HepG2 (cell line): ENCODE data around the gene C5. TPM values are rescaled to one million over a fixed set of nuclear protein-coding genes. Genes with fewer than 3 reads are reported as not detected.

ENCODE experiments used
- ATAC-seq: fragments of 200-7000 bp; cut with Tn5 transposase; 3 replicates; pipeline ENCODE4 v1.9.1; 2020; ENCODE audit warnings: mild to moderate bottlenecking, moderate library complexity
- BruUV-seq: library from RNA; stranded (reverse); fragments of 400-500 nt; replicated peaks from 2 replicates; lab custom pipeline; 2021; lab: Mats Ljungman, UMichigan
- CTCF ChIA-PET: fragments of 300-600 bp; formaldehyde crosslinking; extraction: SDS; loops from one replicate; lab custom pipeline; 2021; ENCODE audit warnings: low total read pairs, inconsistent platforms, low intra/inter-chr PET ratio; lab: Yijun Ruan, JAX
- POLR2A ChIA-PET: fragments of 350-600 bp; sonication (Branson Sonifier 250); formaldehyde crosslinking; loops from one replicate; lab custom pipeline; 2020; ENCODE audit warnings: antibody characterized with exemption, inconsistent platforms; lab: Yijun Ruan, JAX
- DNase-seq: peaks from one replicate; pipeline ENCODE4 v3.0.0-alpha.2; 2015; ENCODE audit warnings: low spot score
- FAIRE-seq: peaks from 3 replicates; lab custom pipeline; 2011; peaks lifted over from hg19 to GRCh38; lab: Jason Lieb, UNC
- H2AFZ ChIP-seq: one replicate; pipeline ENCODE4 v1.6.1; 2011; ENCODE audit warnings: low read length, inconsistent platforms
- H3K27ac ChIP-seq: fragments of 300-600 bp; 3 replicates; pipeline ENCODE4 v1.8.0; 2011; ENCODE audit warnings: mixed run types, mild to moderate bottlenecking, mixed read lengths, low read length, inconsistent platforms; ENCODE audit not compliant: insufficient read depth; ENCODE audit errors: extremely low read length
- H3K27me3 ChIP-seq, 2 experiments: fragments of 200-600 bp in 1 of 2; 2 replicates in 1 of 2; 3 replicates in 1 of 2; pipeline versions ENCODE4 v1.6.0 to v1.8.0; 2011; ENCODE audit warnings: low read length in 2 of 2, mild to moderate bottlenecking in 2 of 2, moderate library complexity in 2 of 2, inconsistent platforms in 1 of 2; ENCODE audit not compliant: insufficient read depth in 2 of 2, control insufficient read depth in 1 of 2
- H3K36me3 ChIP-seq, 2 experiments: fragments of 200-600 bp in 1 of 2; replicated peaks in 1 of 2; 2 replicates in 1 of 2; 3 replicates in 1 of 2; pipeline versions ENCODE4 v1.5.1 to v1.8.0; 2011; ENCODE audit warnings: low read length in 2 of 2, inconsistent platforms in 1 of 2; ENCODE audit not compliant: insufficient read depth in 2 of 2, control insufficient read depth in 1 of 2
- H3K4me1 ChIP-seq: 2 replicates; pipeline ENCODE4 v1.5.1; 2012; ENCODE audit warnings: low read length, inconsistent platforms; ENCODE audit not compliant: insufficient read depth
- H3K4me2 ChIP-seq: 2 replicates; pipeline ENCODE4 v1.6.0; 2011; ENCODE audit warnings: low read depth, low read length, inconsistent platforms
- H3K4me3 ChIP-seq, 3 experiments: fragments of 200-600 bp in 1 of 3; sonication (generic), shearing (Covaris generic) in 1 of 3; replicated peaks in 1 of 3; 2 replicates each; pipeline ENCODE4 v1.5.1; 2011 to 2016; ENCODE audit warnings: low read length in 3 of 3, inconsistent platforms in 2 of 3, low read depth in 2 of 3, mild to moderate bottlenecking in 2 of 3, control low read depth in 1 of 3, mixed read lengths in 1 of 3; ENCODE audit not compliant: insufficient read depth in 1 of 3
- H3K79me2 ChIP-seq: one replicate; pipeline ENCODE4 v1.6.1; 2011; ENCODE audit warnings: low read length, inconsistent platforms; ENCODE audit not compliant: insufficient read depth
- H3K9ac ChIP-seq: 2 replicates; pipeline ENCODE4 v1.6.0; 2011; ENCODE audit warnings: mild to moderate bottlenecking, low read depth, low read length, inconsistent platforms; ENCODE audit not compliant: insufficient read depth
- H3K9me3 ChIP-seq: 2 replicates; pipeline ENCODE4 v1.5.1; 2012; ENCODE audit warnings: mild to moderate bottlenecking, low read length
- H4K20me1 ChIP-seq: 2 replicates; pipeline ENCODE4 v1.6.0; 2011; ENCODE audit warnings: inconsistent platforms, mild to moderate bottlenecking, low read length, moderate library complexity; ENCODE audit not compliant: insufficient read depth
- ATF5 ChIP-seq: sonication (generic); formaldehyde crosslinking; IDR thresholded peaks from 2 replicates; pipeline ENCODE4 v1.4.0; 2020; ENCODE audit warnings: mild to moderate bottlenecking, low read depth, missing genetic modification reagents
- GATAD2A ChIP-seq: IDR thresholded peaks from 2 replicates; pipeline ENCODE4 v1.6.1; 2016
- HNRNPK ChIP-seq: fragments of 200-400 bp; formaldehyde crosslinking; IDR thresholded peaks from 2 replicates; pipeline ENCODE4 v1.6.1; 2018; ENCODE audit warnings: low read length, low read depth, moderate library complexity, mild to moderate bottlenecking; ENCODE audit not compliant: poor library complexity, severe bottlenecking
- PCBP1 ChIP-seq: fragments of 200-400 bp; formaldehyde crosslinking; IDR thresholded peaks from 2 replicates; pipeline ENCODE4 v1.6.1; 2017; ENCODE audit warnings: mild to moderate bottlenecking, low read depth, low read length, borderline replicate concordance
- PHF21A ChIP-seq: sonication (generic); formaldehyde crosslinking; IDR thresholded peaks from 2 replicates; pipeline ENCODE4 v1.5.0; 2020; ENCODE audit warnings: mild to moderate bottlenecking, missing genetic modification reagents
- PHF8 ChIP-seq: sonication (generic); formaldehyde crosslinking; IDR thresholded peaks from 2 replicates; pipeline ENCODE4 v1.5.0; 2020; ENCODE audit warnings: missing genetic modification reagents
- SMC3 ChIP-seq: IDR thresholded peaks from 2 replicates; pipeline ENCODE4 v1.6.1; 2011; ENCODE audit warnings: low read length, improper control_type of control experiment
- STAG1 ChIP-seq: sonication (generic); formaldehyde crosslinking; IDR thresholded peaks from 2 replicates; pipeline ENCODE4 v1.4.0; 2020; ENCODE audit warnings: missing genetic modification reagents
- ZNF552 ChIP-seq: sonication (generic); formaldehyde crosslinking; IDR thresholded peaks from 2 replicates; pipeline ENCODE4 v1.9.0; 2022; ENCODE audit warnings: missing genetic modification reagents, mild to moderate bottlenecking, borderline replicate concordance
- WGBS: methylation state at CpG from one replicate; pipeline ENCODE4 v1.1.6; 2017; ENCODE audit warnings: low lambda C conversion rate; 5-methylcytosine and 5-hydroxymethylcytosine counted together
- in situ Hi-C: cut with HindIII; loops from 2 replicates; pipeline ENCODE4 v1.10.0; 2017; ENCODE audit warnings: low pct_unique_long_range_greater_than_20kb; ENCODE audit not compliant: extremely low pct_ligation_motif_present
- intact Hi-C: fragments of 100-400 bp; cut with micrococcal nuclease; formaldehyde crosslinking; loops from one replicate; pipeline ENCODE4 v1.10.0; 2022; ENCODE audit not compliant: unreplicated experiment
- polyA plus RNA-seq, 8 experiments: library from polyadenylated mRNA; depleted of rRNA in 3 of 8; stranded (reverse) in 7 of 8; unstranded in 1 of 8; fragments of >200 nt; fragmentation: Illumina TruSeq in 4 of 8; extraction: Trizol in 4 of 8; gene quantifications; 2 replicates each; pipeline versions ENCODE4 v1.2.1 to v1.2.3, GENCODE V29; 2011 to 2016; ENCODE audit warnings: low read depth in 4 of 8, missing spikeins in 1 of 8, mixed read lengths in 1 of 8; ENCODE audit not compliant: insufficient read depth in 1 of 8
- total RNA-seq, 5 experiments: library from RNA; depleted of rRNA; stranded (reverse); fragments of >200 nt; fragmentation: Illumina TruSeq; extraction: Trizol; gene quantifications; 2 replicates each; pipeline ENCODE4 v1.2.3, GENCODE V29; 2016; ENCODE audit warnings: low read depth in 1 of 5
- TF ChIP-seq, protein P1 (sequence below): sonication (generic); formaldehyde crosslinking; IDR thresholded peaks from 2 replicates; pipeline ENCODE4 v1.4.0; 2020; ENCODE audit warnings: missing genetic modification reagents
- TF ChIP-seq, protein P2 (sequence below): sonication (generic); formaldehyde crosslinking; IDR thresholded peaks from 2 replicates; pipeline ENCODE4 v1.5.0; 2020; ENCODE audit warnings: mild to moderate bottlenecking, missing genetic modification reagents, moderate library complexity

Gene C5
- total and polyA plus RNA-seq, 2 of the 13 experiments (the other 11 are each of a cell fraction or from before 2014, with no cell fraction given): 57.6 to 192 TPM

DNA sequence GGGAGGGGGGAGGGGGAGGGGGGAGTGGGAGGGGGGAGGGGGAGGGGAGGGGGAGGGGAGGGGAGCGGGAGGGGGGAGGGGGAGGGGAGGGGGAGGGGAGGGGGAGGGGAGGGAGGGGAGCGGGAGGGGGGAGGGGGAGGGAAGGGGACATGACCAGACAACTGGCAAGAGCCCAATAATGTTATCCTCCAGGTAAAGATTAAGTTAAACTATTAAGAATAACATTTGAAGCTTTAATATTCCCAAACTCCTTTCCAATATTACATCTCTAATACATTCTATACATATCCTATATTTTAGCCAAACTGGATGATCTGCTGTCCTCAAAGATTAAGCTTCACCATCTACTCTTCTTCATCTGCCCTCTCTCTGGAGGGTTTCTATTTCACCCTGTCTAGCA, 25.8 kb downstream of the C5 start:
- peaks cover 17% of the 10 kb centered on the region for H3K4me1 ChIP-seq
- intact Hi-C loops: no loop called here
- TF ChIP-seq HNRNPK: peak; percentile 84
- TF ChIP-seq, protein P1, sequence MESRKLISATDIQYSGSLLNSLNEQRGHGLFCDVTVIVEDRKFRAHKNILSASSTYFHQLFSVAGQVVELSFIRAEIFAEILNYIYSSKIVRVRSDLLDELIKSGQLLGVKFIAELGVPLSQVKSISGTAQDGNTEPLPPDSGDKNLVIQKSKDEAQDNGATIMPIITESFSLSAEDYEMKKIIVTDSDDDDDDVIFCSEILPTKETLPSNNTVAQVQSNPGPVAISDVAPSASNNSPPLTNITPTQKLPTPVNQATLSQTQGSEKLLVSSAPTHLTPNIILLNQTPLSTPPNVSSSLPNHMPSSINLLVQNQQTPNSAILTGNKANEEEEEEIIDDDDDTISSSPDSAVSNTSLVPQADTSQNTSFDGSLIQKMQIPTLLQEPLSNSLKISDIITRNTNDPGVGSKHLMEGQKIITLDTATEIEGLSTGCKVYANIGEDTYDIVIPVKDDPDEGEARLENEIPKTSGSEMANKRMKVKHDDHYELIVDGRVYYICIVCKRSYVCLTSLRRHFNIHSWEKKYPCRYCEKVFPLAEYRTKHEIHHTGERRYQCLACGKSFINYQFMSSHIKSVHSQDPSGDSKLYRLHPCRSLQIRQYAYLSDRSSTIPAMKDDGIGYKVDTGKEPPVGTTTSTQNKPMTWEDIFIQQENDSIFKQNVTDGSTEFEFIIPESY: no peak
- TF ChIP-seq GATAD2A: no peak
- TF ChIP-seq PCBP1: 0 out of 2 replicates have a peak, but pooled peaks have one; percentile 65

DNA sequence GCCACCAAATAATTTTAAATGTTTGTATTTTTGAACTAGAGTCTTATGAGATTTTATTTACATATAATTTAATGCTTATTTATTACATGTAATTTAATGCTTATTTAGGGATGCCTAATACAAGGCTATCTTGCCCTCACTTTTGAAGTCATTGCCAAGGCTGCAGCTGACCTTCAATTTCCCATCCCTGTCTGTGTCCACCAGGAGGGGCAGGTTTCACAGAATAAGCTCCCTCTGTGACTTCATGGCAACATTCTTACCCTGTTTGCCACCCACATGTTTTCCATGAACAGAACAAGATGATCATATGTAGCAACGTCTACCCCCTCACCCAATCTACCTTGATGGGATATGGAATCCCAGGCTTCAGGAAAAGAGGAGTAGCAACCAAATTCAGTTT, 27.0 kb downstream of the C5 start:
- no TSS peak for BruUV-seq
- Histone ChIP-seq H3K36me3 (peaks cover 15 to 53% of the 10 kb centered on the region in 2 experiments), H3K9ac (no peak overlapping the region), H3K27ac (no peak overlapping the region), H3K4me1 (peaks cover 14% of the 10 kb centered on the region), H3K27me3 (no peaks in the 10 kb centered on the region), H3K79me2 (no peaks in the 10 kb centered on the region), H3K4me3 (no peak overlapping the region)
- FAIRE-seq: no peak
- CTCF ChIA-PET: interaction anchor here (1.5 kb wide), 1 partner anchor 37 kb away, joined by 8 read pairs; no protein-coding TSS in a partner anchor
- WGBS: 92% methylated on average over 1 of the region's 1 CpG
- TF ChIP-seq SMC3 (peak; percentile 8; the same call in 1 of the 2 replicates), PHF8 (CRISPR knock-in tag) (no peak), PHF21A (CRISPR knock-in tag) (no peak), STAG1 (peak; percentile 58), ZNF552 (no peak), ATF5 (no peak)
- TF ChIP-seq, protein P2, sequence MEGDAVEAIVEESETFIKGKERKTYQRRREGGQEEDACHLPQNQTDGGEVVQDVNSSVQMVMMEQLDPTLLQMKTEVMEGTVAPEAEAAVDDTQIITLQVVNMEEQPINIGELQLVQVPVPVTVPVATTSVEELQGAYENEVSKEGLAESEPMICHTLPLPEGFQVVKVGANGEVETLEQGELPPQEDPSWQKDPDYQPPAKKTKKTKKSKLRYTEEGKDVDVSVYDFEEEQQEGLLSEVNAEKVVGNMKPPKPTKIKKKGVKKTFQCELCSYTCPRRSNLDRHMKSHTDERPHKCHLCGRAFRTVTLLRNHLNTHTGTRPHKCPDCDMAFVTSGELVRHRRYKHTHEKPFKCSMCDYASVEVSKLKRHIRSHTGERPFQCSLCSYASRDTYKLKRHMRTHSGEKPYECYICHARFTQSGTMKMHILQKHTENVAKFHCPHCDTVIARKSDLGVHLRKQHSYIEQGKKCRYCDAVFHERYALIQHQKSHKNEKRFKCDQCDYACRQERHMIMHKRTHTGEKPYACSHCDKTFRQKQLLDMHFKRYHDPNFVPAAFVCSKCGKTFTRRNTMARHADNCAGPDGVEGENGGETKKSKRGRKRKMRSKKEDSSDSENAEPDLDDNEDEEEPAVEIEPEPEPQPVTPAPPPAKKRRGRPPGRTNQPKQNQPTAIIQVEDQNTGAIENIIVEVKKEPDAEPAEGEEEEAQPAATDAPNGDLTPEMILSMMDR (CRISPR knock-in tag): peak; percentile 48
- TF ChIP-seq, all 625 proteins: peak for 3
- in situ Hi-C loops: no loop called here
- POLR2A ChIA-PET: no interaction called here
- ATAC-seq: peak; percentile 56
- Histone ChIP-seq H3K9me3 (no peaks in the 10 kb centered on the region), H2AFZ (no peak overlapping the region), H4K20me1 (no peaks in the 10 kb centered on the region), H3K4me2 (no peak overlapping the region)
- DNase-seq: peak; percentile 31
- intact Hi-C loops: loop anchor here (1.0 kb wide), 1 partner anchor 37 kb away; no protein-coding TSS in a partner anchor

More for the DNA sequence above, 25.8 kb downstream of the C5 start:
- no peak overlapping the region for H3K27ac ChIP-seq
- no peak overlapping the region for H2AFZ ChIP-seq
- H3K27me3 ChIP-seq: no peaks in the 10 kb centered on the region
- no peaks in the 10 kb centered on the region for H4K20me1 ChIP-seq
- no peaks in the 10 kb centered on the region for H3K79me2 ChIP-seq
- H3K9me3 ChIP-seq: no peaks in the 10 kb centered on the region
- FAIRE-seq (no peak), DNase-seq (no peak), ATAC-seq (no peak)
- ChIA-PET CTCF (no interaction called here), POLR2A (no interaction called here)
- BruUV-seq: no TSS peak
- H3K9ac ChIP-seq: no peak overlapping the region
- 77% methylated on average over 2 of the region's 2 CpGs for WGBS
- H3K4me3 ChIP-seq: no peak overlapping the region
- peaks cover 14 to 49% of the 10 kb centered on the region in 2 experiments for H3K36me3 ChIP-seq
- no peak overlapping the region for H3K4me2 ChIP-seq
- in situ Hi-C loops: no loop called here
